Non-pigmented ciliary epithelial cell (primary cell): ENCODE measurements around the gene MTX2.

ENCODE experiments used
- DNase-seq: peaks from one replicate; pipeline ENCODE4 v3.0.0-alpha.2; 2010; ENCODE audit warnings: low read depth

MTX2 gene

DNA sequence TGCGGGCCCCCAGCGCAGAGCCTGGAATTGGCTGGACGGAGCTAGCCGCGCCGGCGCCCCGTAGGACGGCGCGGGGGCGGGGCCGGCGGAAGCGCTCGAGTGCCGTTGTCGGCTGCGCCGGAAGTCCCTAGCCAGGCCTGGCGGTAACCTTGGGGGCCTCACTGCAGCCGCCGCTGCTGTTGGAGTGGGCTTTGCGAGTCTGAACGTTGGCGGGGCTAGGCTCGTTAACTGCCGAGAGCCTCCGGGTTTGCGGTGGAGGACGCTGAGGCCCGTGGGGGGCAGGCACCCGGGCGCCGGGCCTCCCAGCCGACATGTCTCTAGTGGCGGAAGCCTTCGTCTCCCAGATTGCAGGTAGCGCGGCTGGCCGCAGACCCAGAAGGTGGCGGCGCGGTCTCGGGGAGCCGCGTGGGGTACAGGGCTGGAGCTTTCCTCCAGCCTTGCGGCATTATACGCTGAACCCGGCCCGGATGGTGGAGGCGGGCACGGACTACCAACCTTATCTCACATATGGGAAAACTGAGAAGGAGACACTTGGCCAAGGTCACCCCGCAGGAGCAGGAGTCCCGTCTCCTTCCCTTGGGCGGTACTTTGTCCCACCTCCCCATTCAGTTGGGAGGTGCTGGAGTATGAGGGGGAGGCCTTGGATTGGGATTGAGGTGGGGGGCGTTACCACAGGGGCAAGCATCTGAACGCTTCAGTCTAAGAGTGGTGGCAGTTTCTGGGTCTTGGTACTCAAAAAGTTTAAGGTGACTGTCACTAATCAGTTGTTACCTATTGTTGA is at the start of gene MTX2:
Gene MTX2, plus strand, starts transcription at position 124 of the 781 bp plus-strand sequence. Its CDS starts 188 bp downstream, at position 312.
- DNase-seq = no peak

DNA sequence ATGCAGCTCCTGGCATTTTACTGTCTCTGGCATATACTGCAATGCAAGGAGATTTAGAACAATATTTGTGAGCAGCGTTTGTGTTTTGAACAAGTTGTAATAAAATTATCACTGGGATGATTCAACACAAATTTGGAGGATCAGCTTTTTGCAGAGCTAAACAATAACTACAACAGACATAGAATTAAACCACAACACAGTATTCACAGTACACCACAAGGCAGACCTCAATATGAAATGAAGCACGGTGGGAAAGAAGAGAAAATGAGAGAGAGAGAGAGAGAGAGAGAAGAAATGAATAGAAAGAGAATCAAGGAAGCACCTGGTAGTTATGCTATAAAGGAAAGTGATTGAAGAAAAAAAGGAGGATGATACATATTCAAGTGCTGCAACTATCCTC is 41.4 kb upstream of the MTX2 start:
- no peak for DNase-seq

DNA sequence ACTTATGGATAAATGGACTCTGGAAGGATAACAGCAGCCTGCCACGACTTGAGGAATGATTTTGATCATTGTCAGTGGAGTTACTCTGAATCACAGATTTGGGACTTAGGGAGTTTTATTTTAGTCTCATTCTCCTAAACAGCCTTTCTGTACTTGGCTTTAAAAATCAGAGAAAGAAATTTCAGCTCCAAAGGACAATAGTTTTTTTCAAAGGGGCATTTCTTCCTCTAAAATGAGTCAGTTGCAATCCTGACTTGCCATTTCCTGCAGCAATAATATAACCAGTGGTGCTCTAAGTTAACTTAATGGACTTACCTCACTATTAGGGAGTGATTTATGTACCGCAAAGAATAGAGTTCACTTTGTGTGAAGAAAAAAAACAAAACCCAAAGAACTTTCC is 35.1 kb upstream of the MTX2 start:
- no peak for DNase-seq

DNA sequence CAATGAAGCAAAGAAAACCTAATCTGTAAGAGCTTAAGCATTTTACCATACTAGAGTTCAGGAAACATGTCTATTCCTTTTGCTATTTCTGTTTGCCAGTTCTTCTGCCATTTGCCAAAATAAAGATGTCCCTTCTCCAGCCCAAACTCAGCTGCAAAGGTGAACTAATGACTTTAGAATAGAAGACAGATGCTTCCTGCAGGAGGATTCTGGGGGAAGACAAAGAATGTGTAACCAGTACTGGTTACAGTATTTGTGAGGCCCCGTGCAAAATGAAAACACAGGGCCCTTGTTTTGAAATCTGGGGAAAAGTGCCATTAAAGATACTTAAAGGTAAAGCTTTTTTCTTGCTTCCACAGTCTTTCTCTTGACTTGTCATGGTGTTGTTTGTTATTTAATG is 34.3 kb upstream of the MTX2 start:
- DNase-seq = no peak

DNA sequence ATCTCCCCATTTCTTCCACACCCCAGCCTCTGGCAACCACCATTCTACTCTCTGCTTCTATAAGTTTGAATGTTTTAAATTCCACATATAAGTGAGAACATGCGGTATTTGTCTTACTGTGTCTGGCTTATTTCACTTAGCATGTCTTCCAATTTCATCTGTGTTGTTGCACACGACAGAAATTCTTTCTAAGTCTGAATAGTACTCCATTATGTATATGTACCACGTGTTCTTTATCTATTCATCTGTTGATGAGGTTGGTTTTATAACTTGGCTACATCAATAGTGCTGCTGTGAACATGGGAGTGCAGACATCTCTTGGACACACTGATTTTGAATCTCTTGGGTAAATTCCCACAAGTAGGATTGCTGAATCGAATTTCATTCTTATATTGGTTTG is 31.8 kb upstream of the MTX2 start:
- no peak for DNase-seq

DNA sequence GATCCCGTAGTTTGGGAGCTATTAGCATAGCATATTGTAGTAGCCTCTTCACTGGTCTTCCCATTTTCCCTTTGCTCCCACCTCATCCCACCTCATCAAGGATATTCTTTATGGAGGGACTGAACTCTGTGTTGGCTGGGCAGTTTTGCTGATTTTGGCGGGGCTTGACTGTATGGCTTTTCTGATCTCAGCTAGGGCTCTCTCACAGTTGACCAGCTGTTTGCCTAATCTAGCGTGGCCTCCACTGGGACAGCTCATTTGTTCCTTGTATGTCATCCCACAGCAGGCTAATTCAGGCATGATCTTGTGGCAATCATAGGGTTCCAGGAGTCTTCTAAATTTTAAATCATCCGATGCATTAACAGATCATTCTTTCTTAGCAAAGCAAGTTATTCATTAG is 30.2 kb upstream of the MTX2 start:
- no peak for DNase-seq

DNA sequence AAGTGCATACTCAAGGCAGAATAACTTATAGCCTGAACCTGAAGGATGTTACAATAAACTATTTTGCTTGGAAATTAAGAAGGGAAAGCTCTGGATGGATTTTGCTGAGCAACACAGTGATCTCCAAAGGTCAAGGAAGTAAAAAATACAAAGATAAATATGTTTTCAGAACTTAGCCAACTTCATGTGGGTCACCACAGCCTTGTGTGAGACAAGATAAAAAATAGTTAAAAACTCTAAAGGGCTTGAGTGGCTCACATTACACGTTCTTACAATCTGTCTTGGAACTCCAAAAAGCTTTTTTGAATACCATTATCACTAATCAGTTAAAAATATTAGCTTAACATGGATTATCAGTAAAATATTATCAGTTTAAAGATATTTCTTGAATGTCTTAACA is 28.9 kb upstream of the MTX2 start:
- DNase-seq = no peak

DNA sequence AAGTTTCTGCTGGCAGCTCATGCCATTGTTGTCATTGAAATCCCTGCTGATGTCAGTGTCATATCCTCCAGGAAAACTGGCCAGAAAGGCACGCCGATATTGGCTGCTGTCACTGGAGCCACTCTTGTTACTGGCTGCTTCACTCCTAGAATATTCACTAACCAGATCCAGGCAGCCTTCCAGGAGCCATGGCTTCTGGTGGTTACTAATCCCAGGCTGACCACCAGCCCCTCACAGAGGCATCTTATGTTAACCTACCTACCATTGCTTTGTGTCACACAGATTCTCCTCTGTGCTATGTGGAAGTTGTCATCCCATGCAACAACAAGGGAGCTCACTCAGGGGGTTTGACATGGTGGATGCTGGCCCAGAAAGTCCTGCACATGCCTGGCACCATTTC is 27.0 kb upstream of the MTX2 start:
- no peak for DNase-seq

DNA sequence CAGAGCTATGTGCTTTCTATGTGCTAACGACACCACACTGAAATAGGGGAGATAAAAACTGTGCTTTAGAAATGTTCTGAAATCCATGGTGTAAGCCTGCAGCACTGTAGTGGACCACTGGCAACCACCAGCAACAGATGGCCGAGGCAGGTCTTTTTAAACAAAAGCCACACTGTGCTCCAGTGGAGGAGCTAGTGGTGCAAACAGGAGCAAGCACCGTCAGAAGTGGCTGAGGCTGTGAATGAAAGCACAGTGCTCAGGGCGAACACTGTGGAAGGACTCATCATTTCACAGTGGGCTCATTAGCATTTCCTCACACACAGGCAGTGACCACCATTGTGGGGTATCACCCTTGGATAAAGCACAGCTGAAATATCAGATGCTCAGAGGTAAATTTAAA is 22.9 kb upstream of the MTX2 start:
- DNase-seq = no peak

DNA sequence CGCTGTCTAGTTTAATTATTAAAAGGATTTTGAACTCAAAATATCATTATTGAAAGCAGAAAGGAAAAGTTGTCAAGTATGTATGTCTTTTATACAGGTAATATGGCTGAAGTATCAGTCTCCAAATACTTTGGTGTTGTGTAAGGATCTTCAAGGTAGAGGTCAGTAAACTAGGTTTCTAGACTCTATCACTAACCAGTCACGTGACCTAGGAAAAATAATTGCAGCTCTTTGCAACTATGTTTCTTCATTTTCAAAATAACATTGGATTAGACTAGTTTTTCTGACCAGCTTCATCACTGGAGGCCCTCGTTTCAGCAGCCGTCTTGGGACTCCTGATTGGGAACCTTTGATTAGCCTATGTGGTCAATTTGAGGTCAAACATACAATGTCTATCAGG is 21.4 kb upstream of the MTX2 start:
- DNase-seq = no peak

DNA sequence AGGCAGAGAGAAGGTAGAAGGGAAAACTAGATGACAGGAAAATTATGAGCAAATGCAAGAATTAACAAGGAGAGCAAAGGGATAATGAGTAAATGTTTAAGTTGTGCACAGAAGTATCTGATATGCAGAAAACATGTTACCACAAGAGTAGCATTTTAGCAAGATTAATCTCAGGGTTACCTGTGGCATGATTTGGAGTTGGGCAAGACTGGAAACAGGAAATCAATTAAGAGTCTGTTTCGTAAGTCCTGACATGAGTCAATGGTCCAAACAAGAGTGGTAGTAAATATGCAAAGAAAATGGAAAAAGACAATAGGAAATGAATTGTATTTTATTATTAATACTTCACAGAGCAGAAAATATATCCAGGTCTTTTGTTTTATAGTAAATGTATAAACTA is 17.3 kb upstream of the MTX2 start:
- DNase-seq = no peak

DNA sequence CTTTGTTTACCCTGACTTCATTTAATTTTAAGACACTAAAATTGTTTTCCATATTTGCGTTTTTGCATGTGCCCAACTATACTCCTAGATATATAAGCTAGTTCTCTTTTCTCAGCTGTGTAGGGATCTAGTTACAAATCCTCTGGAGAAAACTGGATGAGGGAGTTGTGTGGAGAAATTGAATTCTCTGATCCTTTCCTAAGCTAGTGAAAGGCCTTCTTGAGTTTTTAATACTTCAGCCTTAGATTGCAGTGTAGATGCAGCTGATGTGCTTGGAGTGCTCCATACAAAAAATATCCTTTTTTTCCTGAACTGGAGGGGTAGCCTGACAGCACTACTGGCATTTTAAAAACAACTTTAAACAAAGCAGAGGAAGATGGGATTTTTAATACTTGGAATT is 8.6 kb upstream of the MTX2 start:
- DNase-seq = no peak

DNA sequence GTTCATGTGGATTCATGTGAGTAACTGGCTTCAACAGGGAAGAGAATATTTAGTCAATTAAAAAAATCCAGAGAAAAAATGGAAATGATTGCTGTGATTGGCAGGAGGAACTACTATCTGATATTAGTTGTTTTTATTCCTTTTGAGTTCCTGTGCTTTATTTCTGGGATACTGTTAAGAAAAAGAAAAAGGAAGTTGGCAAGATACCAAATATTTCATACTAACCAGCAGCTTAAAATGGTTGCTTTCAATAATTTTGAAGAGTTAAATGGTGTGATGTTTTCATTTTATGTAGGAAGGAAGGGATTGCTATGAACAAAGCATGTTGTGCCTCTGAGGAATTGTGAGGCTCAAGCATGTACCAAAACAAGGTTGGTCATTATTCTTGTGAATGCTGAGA is 8.1 kb upstream of the MTX2 start:
- no peak for DNase-seq

DNA sequence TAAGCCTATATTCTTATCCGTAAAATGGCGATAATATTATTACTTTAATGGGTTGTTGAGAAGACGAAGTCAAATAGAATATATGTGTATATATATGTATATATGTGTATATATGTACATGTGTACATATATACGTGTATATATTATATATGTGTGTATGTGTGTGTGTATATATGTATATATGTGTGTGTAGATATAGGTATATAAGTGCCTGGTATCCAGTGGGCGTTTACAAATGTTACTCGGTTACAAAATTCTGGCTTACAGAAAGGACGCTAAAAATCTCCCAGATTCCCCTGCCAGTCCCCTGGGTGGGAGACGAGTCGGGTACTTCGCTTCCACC is 295 bp upstream of the MTX2 start:
- no peak for DNase-seq

DNA sequence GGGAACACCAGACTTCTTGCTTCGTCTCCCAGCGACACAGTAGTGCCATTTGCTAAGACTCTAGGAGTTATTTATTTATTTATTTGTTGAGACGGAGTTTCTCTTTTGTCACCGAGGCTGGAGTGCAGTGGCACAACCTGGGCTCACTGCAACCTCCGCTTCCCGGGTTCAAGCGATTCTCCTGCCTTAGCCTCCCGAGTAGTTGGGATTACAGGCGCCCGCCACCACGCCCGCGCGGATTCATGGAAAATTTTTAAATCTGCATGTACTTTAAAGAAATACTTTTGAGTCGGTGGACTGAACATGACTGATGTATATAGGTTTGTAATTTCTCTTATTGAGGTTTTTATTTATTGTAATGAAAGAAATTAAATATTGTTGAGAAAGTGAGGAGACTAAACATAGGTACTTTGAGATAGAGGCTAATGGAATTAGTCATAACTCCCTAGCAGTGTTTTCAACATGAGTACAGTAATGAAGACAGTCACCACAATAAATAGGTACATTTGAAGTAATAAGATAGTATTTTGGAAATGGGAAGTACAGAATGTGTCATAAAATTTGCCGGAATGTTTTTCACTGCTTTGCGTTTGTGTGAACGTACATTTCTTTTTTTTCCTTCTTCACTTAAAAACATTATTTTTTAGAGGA is 983 bp downstream of the MTX2 start:
- no peak for DNase-seq

DNA sequence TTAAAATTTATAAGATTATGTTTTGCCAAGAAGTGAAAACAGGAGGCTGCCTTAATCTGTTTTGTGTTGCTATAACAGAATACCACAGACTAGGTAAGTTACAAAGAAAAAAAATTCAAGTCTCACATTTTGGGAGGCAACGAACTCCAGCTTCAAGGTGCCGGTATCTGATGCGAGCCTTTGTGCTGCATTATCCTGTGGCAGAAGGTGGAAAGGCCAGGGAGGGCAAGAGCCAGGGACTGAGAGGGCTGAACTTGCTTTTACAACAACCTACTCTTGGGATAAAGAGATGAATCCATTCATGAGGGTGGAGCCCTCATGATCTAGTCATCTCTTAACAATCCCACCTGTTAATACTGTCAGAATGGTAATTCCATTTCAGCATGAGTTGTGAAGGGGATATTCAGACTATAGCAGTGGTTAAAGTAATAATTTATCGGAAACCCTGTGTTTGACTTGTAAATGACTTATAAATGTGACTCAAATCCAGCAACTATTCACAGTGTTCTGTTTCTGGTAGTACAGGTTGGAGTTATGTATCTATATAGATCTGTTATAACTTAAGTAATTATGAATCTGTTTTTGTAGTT is 3.7 kb downstream of the MTX2 start:
- no peak for DNase-seq

DNA sequence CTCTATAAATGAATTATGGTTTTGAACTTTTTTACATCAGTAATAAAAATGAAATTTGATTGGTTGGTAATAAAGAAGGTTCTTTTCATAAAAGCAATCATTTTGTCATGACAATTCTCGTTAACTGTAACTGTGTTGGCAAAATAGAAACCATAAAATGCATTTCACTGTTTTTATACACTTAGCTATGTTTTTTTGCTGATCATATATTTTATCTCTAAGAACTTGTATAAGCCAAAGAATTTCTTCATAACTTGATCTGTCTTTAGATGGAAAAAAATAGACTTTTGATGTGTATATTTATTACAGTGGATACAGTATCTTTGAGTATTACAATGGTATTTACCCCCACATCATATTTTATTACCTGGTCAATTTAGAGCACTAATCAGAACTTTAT is 9.7 kb downstream of the MTX2 start:
- DNase-seq = no peak

DNA sequence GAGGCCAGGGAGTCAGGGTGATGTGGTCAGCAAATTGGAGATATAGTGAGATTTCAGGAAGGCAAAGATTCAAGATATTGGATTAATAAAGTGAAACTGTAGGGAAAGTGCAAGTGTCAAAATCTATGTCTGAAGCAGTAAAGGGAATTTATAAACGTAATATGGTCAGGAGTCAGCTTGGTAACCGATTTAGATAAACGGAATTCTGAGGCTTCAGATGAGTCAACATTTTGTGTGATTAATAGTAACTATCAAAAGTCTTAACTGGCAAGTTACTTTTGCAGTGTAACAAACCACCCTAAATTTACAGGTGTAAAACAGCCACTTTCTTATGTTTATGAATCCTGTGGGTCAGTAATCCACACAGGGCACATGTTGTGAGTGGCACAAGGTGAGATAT is 10.9 kb downstream of the MTX2 start:
- DNase-seq = no peak

DNA sequence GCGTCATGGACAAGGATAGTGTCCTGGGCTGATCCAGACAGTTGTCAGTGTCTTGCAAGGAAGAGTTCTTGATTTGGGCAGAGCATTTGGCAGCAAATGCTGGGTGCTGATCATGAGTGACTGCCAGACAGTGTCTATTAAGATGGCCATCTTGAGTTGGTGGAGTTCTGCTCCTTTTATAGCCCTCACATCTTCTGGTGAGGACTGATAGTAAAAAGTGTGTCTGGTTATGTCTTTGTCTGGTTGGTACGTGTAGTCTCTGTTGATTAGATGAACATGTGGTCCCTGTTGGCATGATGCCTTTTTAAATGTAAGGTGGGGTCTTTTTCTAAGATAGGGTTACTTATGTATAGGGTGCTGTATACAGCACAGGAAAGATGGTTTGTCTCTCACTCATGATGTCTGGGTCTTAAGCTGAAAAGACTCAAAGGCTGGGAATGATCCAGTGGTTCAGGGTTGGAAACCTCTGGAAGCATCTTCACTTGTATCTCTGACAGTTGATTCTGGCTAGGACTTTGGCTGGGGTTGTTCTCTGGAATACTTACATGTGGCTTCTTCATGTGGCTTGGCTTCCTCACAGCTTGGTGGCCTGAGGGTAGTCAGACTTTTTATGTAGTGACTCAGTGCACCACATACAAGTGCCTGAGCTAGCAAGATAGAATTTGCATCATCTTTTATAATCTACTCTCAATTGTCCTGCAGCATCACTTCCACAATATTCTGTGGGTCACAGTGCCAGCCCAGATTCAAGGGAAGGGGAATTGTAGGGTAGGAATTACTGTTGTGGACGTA is 11.8 kb downstream of the MTX2 start:
- DNase-seq = peak; percentile 20

DNA sequence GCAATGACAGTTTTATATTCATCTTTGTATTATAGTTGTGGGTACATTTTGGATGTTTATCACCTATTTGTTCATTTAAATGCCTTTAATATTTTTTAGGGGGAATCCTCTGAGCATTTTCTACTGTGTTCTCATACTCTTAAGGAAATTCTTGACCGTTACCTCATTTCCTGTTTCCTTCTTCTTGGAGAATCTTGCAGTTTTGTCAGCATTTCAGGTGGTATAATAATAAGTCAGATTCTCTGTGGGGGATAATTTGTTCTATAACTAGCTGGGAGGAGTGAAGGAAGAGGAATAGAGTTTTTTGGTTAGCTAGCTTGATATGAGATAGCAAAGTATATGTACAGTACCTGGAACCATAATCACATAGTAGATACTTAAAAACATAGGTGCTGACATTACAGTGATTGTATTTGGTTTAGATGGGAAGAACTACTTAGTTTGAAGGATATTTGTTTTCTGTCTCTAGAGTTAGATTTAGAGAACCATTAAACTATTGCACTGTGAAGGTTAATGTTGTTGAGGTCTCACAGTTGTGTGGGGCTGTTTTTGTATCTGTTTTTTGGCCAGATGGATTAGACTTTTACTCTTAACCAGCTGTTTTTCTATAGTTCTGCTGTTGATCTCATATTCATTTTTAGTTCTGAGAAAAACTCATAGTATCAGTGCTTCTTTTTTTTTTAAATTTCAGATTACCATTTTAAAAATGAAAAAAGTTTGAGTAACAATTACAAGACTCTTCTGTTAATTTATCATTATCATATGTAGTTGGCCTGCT is 14.2 kb downstream of the MTX2 start:
- DNase-seq = no peak

DNA sequence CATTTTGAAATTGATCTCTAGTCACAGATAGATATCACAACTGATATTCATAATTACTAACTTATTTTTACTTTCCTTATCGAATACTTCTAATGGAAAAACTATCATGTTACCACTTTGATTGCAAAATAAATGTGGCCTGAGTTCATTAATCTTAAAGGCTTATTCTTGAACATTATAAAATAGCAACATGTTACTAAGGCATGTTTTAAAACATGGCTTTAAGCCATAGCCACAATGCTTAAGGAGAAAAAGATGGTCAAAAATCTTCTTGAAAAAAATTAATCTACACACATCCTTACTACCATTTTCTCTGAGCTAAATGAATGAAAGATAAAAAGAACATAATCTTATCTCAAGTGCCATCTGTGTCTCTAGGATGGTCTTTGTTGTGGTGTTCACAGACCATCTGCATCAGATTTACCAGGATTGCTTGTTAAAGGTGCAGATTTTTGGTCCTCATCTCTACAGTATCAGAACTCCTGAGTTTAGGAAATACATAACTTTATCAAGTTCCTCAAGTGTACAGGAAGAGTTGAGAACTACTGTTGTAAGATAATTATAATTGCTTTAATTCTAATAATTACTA is 15.3 kb downstream of the MTX2 start:
- no peak for DNase-seq

DNA sequence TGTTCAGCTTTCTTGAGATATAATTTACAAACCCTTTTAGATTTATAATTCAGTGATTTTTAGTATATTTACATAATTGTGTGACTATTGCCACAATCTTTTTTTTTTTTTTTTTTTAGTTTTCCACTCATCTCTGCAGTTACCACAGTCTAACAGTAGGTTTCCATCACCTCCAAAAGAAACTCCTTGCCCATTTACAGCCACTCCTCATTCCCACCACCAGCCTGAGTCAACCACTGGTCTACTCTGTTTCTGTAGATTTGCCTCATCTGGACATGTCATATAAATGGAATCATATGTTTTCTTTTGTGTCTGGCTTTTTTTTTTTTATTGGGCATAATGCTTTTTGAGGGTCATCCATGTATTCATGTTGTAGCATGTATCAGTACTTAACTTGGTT is 16.1 kb downstream of the MTX2 start:
- no peak for DNase-seq
